ENCODE measurements around the gene PHLDB3.

- TF ChIP-seq, protein P1, sequence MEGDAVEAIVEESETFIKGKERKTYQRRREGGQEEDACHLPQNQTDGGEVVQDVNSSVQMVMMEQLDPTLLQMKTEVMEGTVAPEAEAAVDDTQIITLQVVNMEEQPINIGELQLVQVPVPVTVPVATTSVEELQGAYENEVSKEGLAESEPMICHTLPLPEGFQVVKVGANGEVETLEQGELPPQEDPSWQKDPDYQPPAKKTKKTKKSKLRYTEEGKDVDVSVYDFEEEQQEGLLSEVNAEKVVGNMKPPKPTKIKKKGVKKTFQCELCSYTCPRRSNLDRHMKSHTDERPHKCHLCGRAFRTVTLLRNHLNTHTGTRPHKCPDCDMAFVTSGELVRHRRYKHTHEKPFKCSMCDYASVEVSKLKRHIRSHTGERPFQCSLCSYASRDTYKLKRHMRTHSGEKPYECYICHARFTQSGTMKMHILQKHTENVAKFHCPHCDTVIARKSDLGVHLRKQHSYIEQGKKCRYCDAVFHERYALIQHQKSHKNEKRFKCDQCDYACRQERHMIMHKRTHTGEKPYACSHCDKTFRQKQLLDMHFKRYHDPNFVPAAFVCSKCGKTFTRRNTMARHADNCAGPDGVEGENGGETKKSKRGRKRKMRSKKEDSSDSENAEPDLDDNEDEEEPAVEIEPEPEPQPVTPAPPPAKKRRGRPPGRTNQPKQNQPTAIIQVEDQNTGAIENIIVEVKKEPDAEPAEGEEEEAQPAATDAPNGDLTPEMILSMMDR (IDR thresholded peaks at IDR 0.05; ENCODE audit: insufficient read depth, low read depth, low read length), result no peak
- no peak for TF ChIP-seq EZH2 (IDR thresholded peaks at IDR 0.05; ENCODE audit: insufficient read depth, low read length)
Observed at GRCh38 chr19:43538922-43539321, 34.4 kb upstream of the PHLDB3 start.

All from astrocyte (in vitro differentiated cells and primary cell).